Spleen (tissue), 11 donors: ENCODE data around the gene TBX3. TPM values are rescaled to one million over a fixed set of nuclear protein-coding genes. Genes with fewer than 3 reads are reported as not detected.

Source experiments
- DNase-seq: peaks from one replicate; pipeline ENCODE4 v3.0.0-alpha.2; 2020
- H3K27ac ChIP-seq, 8 donors: fragments of 200-600 bp; sonication (generic) in 7 of 8; 1 replicate in 4 of 8; 2 replicates in 4 of 8; pipeline versions ENCODE4 v1.5.0 to v1.8.0; 2016 to 2021; ENCODE audit warnings: inconsistent platforms in 4 of 8, mild to moderate bottlenecking in 4 of 8, moderate library complexity in 1 of 8
- H3K27me3 ChIP-seq, 7 donors: fragments of 200-600 bp; sonication (generic) in 6 of 7; replicated peaks in 1 of 7; 1 replicate in 4 of 7; 2 replicates in 3 of 7; pipeline versions ENCODE4 v1.5.0 to v1.8.0; 2016 to 2021; ENCODE audit warnings: inconsistent platforms in 3 of 7, mild to moderate bottlenecking in 1 of 7
- H3K36me3 ChIP-seq, 6 donors: fragments of 200-600 bp; sonication (generic) in 5 of 6; 1 replicate in 4 of 6; 2 replicates in 2 of 6; pipeline versions ENCODE4 v1.5.0 to v1.8.0; 2016 to 2021; ENCODE audit warnings: inconsistent platforms in 2 of 6
- H3K4me1 ChIP-seq, 6 donors: fragments of 200-600 bp; sonication (generic) in 5 of 6; 1 replicate in 3 of 6; 2 replicates in 3 of 6; pipeline versions ENCODE4 v1.5.0 to v1.8.0; 2016 to 2021; ENCODE audit warnings: inconsistent platforms in 3 of 6
- H3K4me3 ChIP-seq, 8 donors: fragments of 200-600 bp; sonication (generic) in 7 of 8; 1 replicate in 4 of 8; 2 replicates in 4 of 8; pipeline versions ENCODE4 v1.5.0 to v1.8.0; 2016 to 2021; ENCODE audit warnings: inconsistent platforms in 4 of 8, mild to moderate bottlenecking in 4 of 8, moderate library complexity in 2 of 8
- H3K9me3 ChIP-seq, 8 donors: fragments of 200-600 bp; sonication (generic) in 7 of 8; 1 replicate in 4 of 8; 2 replicates in 4 of 8; pipeline versions ENCODE4 v1.5.0 to v1.8.0; 2016 to 2021; ENCODE audit warnings: inconsistent platforms in 4 of 8
- CTCF ChIP-seq, 11 experiments: fragments of 200-600 bp in 7 of 11; fragments of 450-650 bp in 4 of 11; sonication (generic) in 4 of 11; IDR thresholded peaks in 8 of 11; conservative IDR thresholded peaks in 3 of 11; 1 replicate in 7 of 11; 2 replicates in 4 of 11; pipeline versions ENCODE4 v1.4.0 to v1.8.0; 2016 to 2021; ENCODE audit warnings: antibody characterized with exemption in 11 of 11, inconsistent platforms in 4 of 11, mild to moderate bottlenecking in 1 of 11
- POLR2A ChIP-seq, 3 donors: fragments of 450-650 bp; IDR thresholded peaks; one replicate each; pipeline ENCODE4 v1.5.1; 2017; ENCODE audit warnings: antibody characterized with exemption in 3 of 3, mild to moderate bottlenecking in 1 of 3
- POLR2AphosphoS5 ChIP-seq, 3 donors: sonication (generic); formaldehyde crosslinking; IDR thresholded peaks; one replicate each; pipeline ENCODE4 v1.5.1; 2017; ENCODE audit warnings: antibody characterized with exemption in 3 of 3
- WGBS, 5 donors: extraction: QIAGEN DNeasy Blood & Tissue Kit in 3 of 5; methylation state at CpG; one replicate each; pipeline versions ENCODE4 v1.1.5 to v1.1.7; 2013 to 2018; 5-methylcytosine and 5-hydroxymethylcytosine counted together
- intact Hi-C: fragments of 100-400 bp; cut with DNase I; formaldehyde crosslinking; loops from one replicate; pipeline ENCODE4 v1.15.0; 2023; ENCODE audit warnings: low total_unique reads
- polyA plus RNA-seq, 3 donors: library from polyadenylated mRNA; stranded (reverse); fragments of 200-250 nt; gene quantifications; one replicate each; pipeline ENCODE4 v1.2.1, GENCODE V29; 2013
- total RNA-seq, 7 donors: library from RNA; depleted of rRNA in 3 of 7; stranded (reverse); fragments of >200 nt in 3 of 7; fragmentation: NEBNext Ultra II Directional in 4 of 7; extraction: Animal tissue kit (Norgen Biotek cat#: 25700) in 4 of 7; gene quantifications; one replicate each; pipeline versions ENCODE4 v1.1.0 to v1.2.1, GENCODE V29; 2016 to 2021
- donor health status: healthy with polysubstance abuse.
- donor health status: DM: no; HTN: no; CAD: no; lungs with moderate emphysema.
- donor health status: DM: no; HTN: no; CAD: no.
- donor health status: Bipolar disorder and iron deficiency.
- donor health status: healthy.
- donor health status: DM: no; HTN: no; CAD: no.
- donor health status: DM: yes; HTN: yes; CAD: no.

The TBX3 gene
- total and polyA plus RNA-seq, 10 donors = 3.1 to 22.1 (median 13.5) TPM

GRCh38 chr12:114682106-114682784 lies 1.7 kb downstream of the TBX3 start:
- Histone ChIP-seq H3K27ac (peak overlapping the region in 7 of 8 donors; percentile 55 to 91 (median 82)), H3K27me3 (peaks cover 4 to 95% (median 45%) of the 10 kb centered on the region in 7 donors), H3K36me3 (peaks cover 0 to 4% (median 0%) of the 10 kb centered on the region in 6 donors), H3K4me3 (peak overlapping the region; percentile 41 to 70 (median 49)), H3K9me3 (no peaks in the 10 kb centered on the region), H3K4me1 (peaks cover 0 to 45% (median 19%) of the 10 kb centered on the region in 6 donors)
- TF ChIP-seq POLR2A (IDR thresholded peaks at IDR 0.05) (no peak), POLR2AphosphoS5 (IDR thresholded peaks at IDR 0.05) (no peak), CTCF (IDR thresholded peaks at IDR 0.05 in 8 of 11, conservative IDR thresholded peaks at IDR 0.05 in 3 of 11) (no peak)
- no peak for DNase-seq
- 25 to 30% (median 27%) methylated on average over 10 of the region's 10 CpGs for WGBS, 5 donors
- intact Hi-C loops = no loop called here

- DNase-seq = no peak
- Histone ChIP-seq H3K4me3 (peak overlapping the region; percentile 41 to 70 (median 49)), H3K4me1 (peaks cover 0 to 41% (median 19%) of the 10 kb centered on the region in 6 donors), H3K27ac (peak overlapping the region in 7 of 8 donors; percentile 26 to 91 (median 82)), H3K36me3 (peaks cover 0 to 5% (median 0%) of the 10 kb centered on the region in 6 donors), H3K9me3 (no peaks in the 10 kb centered on the region), H3K27me3 (peaks cover 0 to 95% (median 35%) of the 10 kb centered on the region in 7 donors)
- 19 to 23% (median 23%) methylated on average over 17 of the region's 17 CpGs for WGBS, 5 donors
- TF ChIP-seq POLR2A (IDR thresholded peaks at IDR 0.05) (no peak), POLR2AphosphoS5 (IDR thresholded peaks at IDR 0.05) (peak in 1 of 3 donors; percentile 26)
- intact Hi-C loops = no loop called here
These were observed 2.7 kb downstream of the TBX3 start for GRCh38 chr12:114681116-114681871.

GRCh38 chr12:114680604-114681069 lies 3.3 kb downstream of the TBX3 start:
- peak overlapping the region in 7 of 8 donors; percentile 41 to 70 (median 49) for H3K4me3 ChIP-seq
- H3K4me1 ChIP-seq = peaks cover 0 to 37% (median 19%) of the 10 kb centered on the region in 6 donors
- intact Hi-C loops = no loop called here
- DNase-seq = no peak
- H3K9me3 ChIP-seq = no peaks in the 10 kb centered on the region
- peak overlapping the region in 4 of 8 donors; percentile 10 to 84 (median 32) for H3K27ac ChIP-seq
- TF ChIP-seq CTCF (IDR thresholded peaks at IDR 0.05 in 8 of 11, conservative IDR thresholded peaks at IDR 0.05 in 3 of 11) = no peak
- no peak for TF ChIP-seq POLR2A (IDR thresholded peaks at IDR 0.05)
- TF ChIP-seq POLR2AphosphoS5 (IDR thresholded peaks at IDR 0.05) = no peak
- WGBS, 5 donors = 23 to 27% (median 25%) methylated on average over 11 of the region's 11 CpGs
- peaks cover 0 to 95% (median 29%) of the 10 kb centered on the region in 7 donors for H3K27me3 ChIP-seq
- H3K36me3 ChIP-seq = peaks cover 0 to 5% (median 0%) of the 10 kb centered on the region in 6 donors

- Histone ChIP-seq H3K27me3 (peaks cover 0 to 94% (median 24%) of the 10 kb centered on the region in 7 donors), H3K27ac (no peak overlapping the region), H3K4me3 (peak overlapping the region; percentile 1 to 70 (median 43)), H3K4me1 (peaks cover 0 to 30% (median 14%) of the 10 kb centered on the region in 6 donors), H3K9me3 (no peaks in the 10 kb centered on the region), H3K36me3 (peaks cover 0 to 5% (median 0%) of the 10 kb centered on the region in 6 donors)
- 63 to 77% (median 69%) methylated on average over 11 of the region's 11 CpGs for WGBS, 5 donors
- intact Hi-C loops = no loop called here
- TF ChIP-seq POLR2AphosphoS5 (IDR thresholded peaks at IDR 0.05) = no peak
- TF ChIP-seq CTCF (IDR thresholded peaks at IDR 0.05 in 8 of 11, conservative IDR thresholded peaks at IDR 0.05 in 3 of 11) = no peak
- TF ChIP-seq POLR2A (IDR thresholded peaks at IDR 0.05) = no peak
- DNase-seq = no peak
These were observed 4.0 kb downstream of the TBX3 start for GRCh38 chr12:114679942-114680341.
